Right ventricle myocardium superior (tissue), 1 donor: ENCODE data around the gene POU3F1. TPM values are rescaled to one million over a fixed set of nuclear protein-coding genes. Genes with fewer than 3 reads are reported as not detected.

Source experiments
- ATAC-seq: fragments of 200-7000 bp; cut with Tn5 transposase; one replicate; pipeline ENCODE4 v1.9.1; 2020; ENCODE audit warnings: mild to moderate bottlenecking; ENCODE audit not compliant: poor library complexity
- DNase-seq: peaks from one replicate; pipeline ENCODE4 v3.0.0-alpha.2; 2020
- intact Hi-C: fragments of 100-400 bp; cut with DNase I; formaldehyde crosslinking; loops from one replicate; pipeline ENCODE4 v1.11.2; 2022
- total RNA-seq: library from RNA; stranded (reverse); fragmentation: NEBNext Ultra II Directional; extraction: Animal tissue kit (Norgen Biotek cat#: 25700); gene quantifications from one replicate; pipeline ENCODE4 v1.2.1, GENCODE V29; 2021
- donor health status: DM: no; HTN: yes; CAD: no; lungs with severe emphysema.

The POU3F1 gene
- total RNA-seq, 1 donor from 2014 or later, result 0.16 TPM

- intact Hi-C loops, result no loop called here
- ATAC-seq, result no peak
- no peak for DNase-seq
Observed at GRCh38 chr1:38076038-38076437, 29.4 kb upstream of the POU3F1 start.

DNA sequence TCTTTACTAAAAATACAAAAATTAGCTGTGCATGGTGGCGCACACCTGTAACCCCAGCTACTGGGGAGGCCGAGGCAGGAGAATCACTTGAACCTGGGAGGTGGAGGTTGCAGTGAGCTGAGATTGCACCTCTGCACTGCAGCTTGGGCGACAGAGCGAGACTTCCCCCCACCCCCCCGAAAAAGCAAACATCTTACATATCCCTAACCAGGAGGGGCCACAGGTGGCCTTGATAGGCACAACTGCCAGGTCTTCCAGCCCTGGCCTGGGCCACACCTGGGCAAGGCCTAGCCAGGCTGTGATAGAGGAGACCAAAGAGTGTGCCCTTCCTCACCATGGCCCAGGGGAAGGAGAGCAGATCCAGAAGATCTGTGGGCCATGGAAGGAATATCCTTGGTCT is 28.6 kb upstream of the POU3F1 start:
- no peak for ATAC-seq
- intact Hi-C loops, result no loop called here

GRCh38 chr1:38074302-38074677 is 27.7 kb upstream of the POU3F1 start:
- intact Hi-C loops, result no loop called here
- ATAC-seq (no peak), DNase-seq (no peak)

More for the DNA sequence above, 28.6 kb upstream of the POU3F1 start:
- no peak for DNase-seq

- ATAC-seq, result no peak
- intact Hi-C loops, result no loop called here
- DNase-seq, result no peak
Observed at GRCh38 chr1:38073534-38074301, 27.1 kb upstream of the POU3F1 start.

- no peak for DNase-seq
- intact Hi-C loops, result no loop called here
- ATAC-seq, result no peak
Observed at GRCh38 chr1:38072858-38073257, 26.3 kb upstream of the POU3F1 start.

DNA sequence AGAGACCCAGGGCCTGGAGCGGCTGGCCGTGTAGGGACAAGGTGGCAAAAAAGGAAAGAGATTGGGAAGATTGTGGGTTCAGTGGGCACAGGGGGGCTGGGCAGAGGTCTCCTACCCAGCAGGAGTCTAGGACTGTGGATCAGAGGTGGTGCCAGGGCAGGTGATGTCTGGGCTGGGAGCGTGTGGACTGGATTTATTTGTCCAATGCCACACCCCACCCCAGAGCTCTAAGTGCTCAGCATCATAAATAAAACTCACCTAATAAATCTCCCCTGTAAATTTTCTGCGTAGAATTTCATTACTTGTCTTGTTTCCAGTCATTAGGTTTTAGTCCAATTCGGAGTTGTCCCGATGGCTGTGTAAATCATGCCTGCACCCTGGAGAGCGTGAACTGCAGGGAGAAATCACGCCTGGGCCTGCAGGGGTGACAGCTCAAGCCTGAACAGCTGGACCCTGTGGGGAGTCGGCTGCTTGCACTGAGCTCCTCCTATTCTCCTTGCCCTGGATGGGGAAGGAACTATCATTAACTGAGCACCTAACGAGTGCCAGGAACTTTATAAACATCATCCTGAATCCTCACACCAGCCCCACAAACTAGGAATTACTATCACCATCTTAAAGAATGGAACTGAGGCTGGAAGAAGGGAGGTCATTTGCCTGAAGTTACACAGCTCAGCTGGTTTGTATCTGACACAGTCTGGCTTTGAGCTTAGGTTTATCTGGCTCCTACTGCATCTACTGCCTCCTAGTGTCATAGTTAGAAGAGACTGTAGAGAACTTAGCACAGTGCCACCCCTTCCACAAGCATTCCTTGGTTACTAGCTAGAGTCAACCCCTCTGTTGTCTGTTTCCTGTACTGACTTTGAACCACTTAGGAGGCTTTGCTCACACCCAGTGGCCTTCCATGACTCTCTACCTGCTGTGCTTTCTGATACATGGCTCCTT is 25.0 kb upstream of the POU3F1 start:
- intact Hi-C loops, result no loop called here
- ATAC-seq, result no peak
- DNase-seq, result no peak

DNA sequence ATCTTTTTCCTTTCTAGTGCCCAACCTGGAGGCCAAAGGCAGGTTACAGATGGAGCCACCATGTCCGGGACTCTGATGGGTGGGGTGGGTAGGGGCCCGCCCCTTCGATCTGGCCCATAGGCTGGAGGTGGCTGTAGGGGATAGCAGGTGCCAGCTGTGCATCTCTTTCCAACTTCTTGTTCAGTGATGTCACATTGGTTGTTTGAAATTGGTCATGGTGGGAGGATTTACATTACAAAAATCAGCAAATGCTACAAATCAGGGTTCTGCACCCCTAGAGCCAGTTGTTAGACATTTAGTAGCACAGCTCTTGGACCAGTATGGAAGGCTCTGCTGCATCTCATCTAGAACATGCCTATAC is 22.4 kb upstream of the POU3F1 start:
- ATAC-seq, result no peak
- intact Hi-C loops, result no loop called here
- DNase-seq, result no peak

DNA sequence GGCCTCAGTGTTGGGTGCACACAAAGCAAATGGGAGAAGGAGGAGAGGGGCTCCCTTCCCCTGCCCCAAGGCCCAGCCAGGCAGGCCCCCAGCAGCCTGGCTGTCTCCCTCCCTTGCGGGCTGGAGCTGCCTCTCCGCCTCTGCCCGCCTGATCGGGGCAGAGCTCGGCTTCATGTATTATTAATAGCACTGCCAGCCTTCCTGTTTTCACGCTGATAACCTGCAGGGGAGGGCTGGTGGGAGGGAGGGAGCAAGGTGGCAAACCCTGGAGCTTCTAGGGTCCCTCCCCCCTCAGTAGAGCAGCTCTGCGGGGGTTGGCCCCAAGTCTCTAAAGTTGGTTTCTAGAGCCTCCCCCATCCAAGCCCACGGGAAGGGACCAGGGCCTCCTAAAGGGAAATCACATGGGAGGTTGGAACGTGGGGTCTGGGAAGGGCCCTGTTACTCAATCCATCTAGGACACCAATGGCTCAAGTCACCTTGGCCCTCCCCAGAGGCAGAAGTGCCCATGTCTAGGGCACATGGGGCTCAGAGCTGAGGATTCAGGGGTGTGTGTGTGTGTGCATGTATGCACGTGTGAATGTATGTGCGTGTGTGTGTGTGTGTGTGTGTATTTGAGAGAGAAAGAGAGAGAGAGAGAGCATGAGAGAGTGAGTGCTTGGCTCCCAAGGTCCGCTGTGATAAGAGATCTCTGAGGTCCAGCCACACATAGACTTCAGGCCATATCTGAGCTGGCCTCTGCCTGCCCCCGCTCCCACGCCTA is 21.8 kb upstream of the POU3F1 start:
- ATAC-seq (no peak), DNase-seq (no peak)
- intact Hi-C loops, result no loop called here

- ATAC-seq (no peak), DNase-seq (no peak)
- intact Hi-C loops, result no loop called here
Observed at GRCh38 chr1:38064197-38064903, 17.8 kb upstream of the POU3F1 start.

DNA sequence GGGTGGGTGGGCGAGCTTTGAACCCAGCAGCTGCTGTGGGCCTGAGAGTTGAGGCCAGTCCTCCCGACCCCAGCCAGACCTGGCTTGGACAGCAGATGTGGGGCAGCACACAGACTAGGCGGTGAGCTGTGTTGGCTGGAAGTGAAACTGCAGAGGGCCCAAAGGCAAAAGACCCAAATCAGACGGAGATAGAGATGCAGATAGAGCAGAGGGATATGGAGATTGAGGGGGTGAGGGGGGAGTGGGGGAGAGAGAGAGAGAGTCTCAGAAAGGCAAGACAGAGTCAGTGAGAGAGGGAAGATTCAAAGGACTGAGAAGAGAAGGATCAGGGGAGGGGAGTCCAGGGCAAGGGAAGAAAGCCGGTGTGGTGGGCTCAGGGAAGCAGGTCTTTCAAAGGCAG is 17.0 kb upstream of the POU3F1 start:
- no peak for ATAC-seq
- no peak for DNase-seq
- intact Hi-C loops, result no loop called here

DNA sequence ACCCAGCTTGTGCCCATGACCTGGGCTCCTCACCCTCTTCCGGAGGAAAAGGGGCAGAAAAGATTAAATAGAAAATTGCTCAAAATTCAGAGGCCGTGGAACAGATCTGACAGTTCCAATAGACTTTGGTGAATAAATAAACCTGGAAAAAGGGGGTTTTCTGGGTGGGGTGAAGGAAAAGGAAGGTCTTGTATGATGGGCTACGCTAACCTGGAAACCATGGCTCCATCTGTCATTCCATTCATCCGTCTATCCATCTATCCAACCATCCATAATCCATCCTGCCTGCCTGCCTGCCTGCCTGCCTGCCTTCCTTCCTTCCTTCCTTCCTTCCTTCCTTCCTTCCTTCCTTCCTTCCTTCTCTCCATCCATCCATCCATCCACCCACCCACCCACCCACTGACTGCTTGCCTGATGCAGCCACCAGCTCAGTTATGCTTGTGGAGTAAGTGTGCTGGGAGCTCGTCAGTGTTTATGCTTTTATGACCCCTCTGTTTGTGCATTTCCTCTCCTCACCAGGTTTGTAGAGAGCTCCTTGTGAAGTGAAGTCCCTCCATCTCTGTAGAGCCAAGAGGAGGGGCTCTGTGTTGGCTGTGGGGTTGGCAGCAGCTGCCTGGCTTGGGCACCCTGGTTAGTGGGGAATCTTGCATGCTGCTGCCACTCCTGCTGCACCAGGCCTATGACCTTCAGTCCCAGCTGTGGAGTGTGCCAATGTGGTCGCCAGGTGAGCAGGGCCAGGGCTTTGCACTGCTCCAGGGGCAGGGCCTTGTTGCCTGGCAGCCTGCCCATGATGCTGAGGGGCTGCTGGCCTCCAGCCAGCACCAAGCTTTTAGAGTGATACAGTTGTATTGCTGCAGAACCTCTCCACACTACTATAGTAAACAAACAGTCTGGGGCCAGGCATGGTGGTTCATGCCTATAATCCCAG is 16.0 kb upstream of the POU3F1 start:
- intact Hi-C loops, result no loop called here
- no peak for DNase-seq

DNA sequence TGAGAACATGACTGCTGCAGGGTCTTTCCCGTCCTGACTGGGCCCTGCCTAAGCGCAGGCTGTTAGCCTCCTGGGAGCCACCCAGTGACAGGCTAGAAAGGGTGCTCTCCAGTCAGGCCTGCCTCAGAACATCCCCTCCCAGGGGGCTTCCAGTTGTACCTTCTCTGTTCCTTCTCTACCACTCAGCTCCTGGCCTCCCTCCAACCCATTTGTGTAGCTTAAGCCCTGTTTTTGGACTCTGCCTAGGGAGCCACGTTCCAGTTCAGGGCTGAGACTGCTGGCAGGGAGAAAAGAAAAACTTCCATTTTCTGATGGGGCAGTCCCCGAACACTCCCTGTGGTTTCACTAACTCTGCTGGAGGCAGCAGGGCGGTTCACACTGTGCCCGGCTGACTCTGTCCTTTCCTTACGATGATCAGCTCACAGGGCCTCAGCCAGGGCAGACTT is 15.3 kb upstream of the POU3F1 start:
- intact Hi-C loops, result no loop called here
- ATAC-seq (no peak), DNase-seq (no peak)

More for the DNA sequence above, 16.0 kb upstream of the POU3F1 start:
- no peak for ATAC-seq

- no peak for ATAC-seq
- intact Hi-C loops, result no loop called here
- no peak for DNase-seq
Observed at GRCh38 chr1:38061290-38061689, 14.7 kb upstream of the POU3F1 start.

DNA sequence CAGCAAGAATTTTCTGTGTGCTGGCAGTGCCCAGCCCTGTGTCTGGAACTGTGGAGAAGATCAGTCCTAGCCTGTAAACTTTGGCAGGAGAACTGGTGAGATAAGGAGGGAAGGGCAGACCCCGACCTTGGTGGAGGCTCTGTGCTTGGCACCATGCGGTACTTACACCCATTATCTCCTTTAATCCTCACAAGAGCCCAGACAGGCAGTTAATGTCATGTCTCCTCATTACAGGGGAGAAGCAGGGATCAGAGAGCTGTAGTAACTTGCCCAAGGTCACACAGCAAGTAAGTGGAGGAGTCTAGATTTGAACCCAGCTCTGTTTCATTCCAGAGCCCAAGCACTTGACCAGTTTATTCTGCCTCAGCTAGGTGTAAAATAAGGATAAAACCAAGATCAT is 13.9 kb upstream of the POU3F1 start:
- DNase-seq (no peak), ATAC-seq (peak; percentile 20)
- intact Hi-C loops, result no loop called here

GRCh38 chr1:38059635-38060250 is 13.2 kb upstream of the POU3F1 start:
- intact Hi-C loops, result no loop called here
- ATAC-seq, result peak; percentile 31
- DNase-seq, result no peak

GRCh38 chr1:38055965-38056364 is 9.4 kb upstream of the POU3F1 start:
- ATAC-seq (no peak), DNase-seq (no peak)
- intact Hi-C loops, result no loop called here

GRCh38 chr1:38055398-38055797 is 8.8 kb upstream of the POU3F1 start:
- no peak for DNase-seq
- no peak for ATAC-seq
- intact Hi-C loops, result no loop called here
